Lower leg skin (tissue), 4 donors: ENCODE measurements around the gene VPS52. TPM values are rescaled to one million over a fixed set of nuclear protein-coding genes. Genes with fewer than 3 reads are reported as not detected.

Source experiments
- DNase-seq, 2 donors: peaks; one replicate each; pipeline ENCODE4 v3.0.0-alpha.2; 2019; ENCODE audit warnings: low spot score in 2 of 2
- H3K4me3 ChIP-seq: fragments of 200-600 bp; sonication (generic); 2 replicates; pipeline ENCODE4 v1.5.1; 2017; ENCODE audit warnings: mild to moderate bottlenecking, low read depth; ENCODE audit not compliant: poor library complexity, severe bottlenecking
- CTCF ChIP-seq, 3 donors: fragments of 450-650 bp; IDR thresholded peaks; one replicate each; pipeline ENCODE4 v1.5.1; 2016; ENCODE audit warnings: antibody characterized with exemption in 3 of 3, mild to moderate bottlenecking in 3 of 3, moderate library complexity in 2 of 3
- POLR2A ChIP-seq, 2 donors: fragments of 450-650 bp; IDR thresholded peaks; one replicate each; pipeline ENCODE4 v1.6.1; 2016 to 2017; ENCODE audit warnings: antibody characterized with exemption in 2 of 2, mild to moderate bottlenecking in 1 of 2, moderate library complexity in 1 of 2
- WGBS, 2 donors: methylation state at CpG; one replicate each; pipeline ENCODE4 v1.1.5; 2018; 5-methylcytosine and 5-hydroxymethylcytosine counted together
- intact Hi-C: fragments of 100-400 bp; cut with DNase I; formaldehyde crosslinking; loops from one replicate; pipeline ENCODE4 v1.15.0; 2023; ENCODE audit warnings: low total_unique reads
- total RNA-seq, 4 donors: library from RNA; depleted of rRNA; stranded (reverse); fragments of >200 nt; gene quantifications; one replicate each; pipeline ENCODE4 v1.1.0, GENCODE V29; 2016

VPS52 gene
- total RNA-seq, 4 donors from 2014 or later = 33.3 to 51.0 (median 44.4) TPM

- peak in 1 of 2 donors; percentile 95 for TF ChIP-seq POLR2A (IDR thresholded peaks at IDR 0.05)
- no peak for TF ChIP-seq CTCF (IDR thresholded peaks at IDR 0.05)
- DNase-seq = peak; percentile 80 to 97
- peak within 1 kb of the TSS; percentile 84 for H3K4me3 ChIP-seq
- intact Hi-C loops = no loop called here
- WGBS, 2 donors = 0 to 1% methylated on average over 18 to 60 of the region's 86 CpGs
These were observed 63.3 kb downstream of the VPS52 start, which contains the start of gene RING1 for GRCh38 chr6:33208091-33208967. Gene RING1, plus strand, starts transcription at chr6:33208500. Its CDS starts 323 bp downstream, at chr6:33208823.

- WGBS, 2 donors = 1 to 2% methylated on average over 29 of the region's 29 CpGs
- DNase-seq = peak in 1 of 2 donors; percentile 94
- intact Hi-C loops = no loop called here
- TF ChIP-seq POLR2A (IDR thresholded peaks at IDR 0.05) = no peak
- H3K4me3 ChIP-seq = peak overlapping the region; percentile 84
These were observed 64.1 kb downstream of the VPS52 start for GRCh38 chr6:33207552-33208090.

- DNase-seq = peak in 1 of 2 donors; percentile 87
- no peak for TF ChIP-seq POLR2A (IDR thresholded peaks at IDR 0.05)
- no peak for TF ChIP-seq CTCF (IDR thresholded peaks at IDR 0.05)
- 16 to 21% methylated on average over 19 to 20 of the region's 20 CpGs for WGBS, 2 donors
- no peak overlapping the region for H3K4me3 ChIP-seq
- intact Hi-C loops = no loop called here
These were observed 64.7 kb downstream of the VPS52 start for GRCh38 chr6:33206864-33207551.

- DNase-seq = peak in 1 of 2 donors; percentile 72
- intact Hi-C loops = no loop called here
- H3K4me3 ChIP-seq = no peak overlapping the region
- 78 to 79% methylated on average over 3 of the region's 3 CpGs for WGBS, 2 donors
- TF ChIP-seq CTCF (IDR thresholded peaks at IDR 0.05) (no peak), POLR2A (IDR thresholded peaks at IDR 0.05) (no peak)
These were observed 65.4 kb downstream of the VPS52 start for GRCh38 chr6:33206027-33206863.

GRCh38 chr6:33205191-33206026 is 66.3 kb downstream of the VPS52 start:
- intact Hi-C loops = no loop called here
- WGBS, 2 donors = 36 to 43% methylated on average over 17 of the region's 17 CpGs
- H3K4me3 ChIP-seq = no peak overlapping the region
- DNase-seq = peak in 1 of 2 donors; percentile 28
- TF ChIP-seq CTCF (IDR thresholded peaks at IDR 0.05) (no peak), POLR2A (IDR thresholded peaks at IDR 0.05) (no peak)
